GM12874 (cell line): ENCODE data around the gene AUTS2.

ENCODE experiments used
- CTCF ChIP-seq: IDR thresholded peaks from 2 replicates; pipeline ENCODE4 v1.5.1; 2011; ENCODE audit warnings: low read depth, mild to moderate bottlenecking, control low read depth, low read length, moderate library complexity; ENCODE audit not compliant: insufficient read depth

AUTS2 gene

GRCh38 chr7:70622936-70623335 lies 1024.7 kb downstream of the AUTS2 start:
- no peak for TF ChIP-seq CTCF

GRCh38 chr7:70624500-70625103 lies 1026.3 kb downstream of the AUTS2 start:
- TF ChIP-seq CTCF = no peak

- no peak for TF ChIP-seq CTCF
Measured at GRCh38 chr7:70627461-70627860, 1029.2 kb downstream of the AUTS2 start.

- no peak for TF ChIP-seq CTCF
Measured at GRCh38 chr7:70630440-70630817, 1032.2 kb downstream of the AUTS2 start.

GRCh38 chr7:70630818-70631457 lies 1032.7 kb downstream of the AUTS2 start:
- no peak for TF ChIP-seq CTCF

- TF ChIP-seq CTCF = no peak
Measured at GRCh38 chr7:70631718-70632117, 1033.4 kb downstream of the AUTS2 start.

GRCh38 chr7:70632400-70632799 lies 1034.1 kb downstream of the AUTS2 start:
- no peak for TF ChIP-seq CTCF
